Measurements from ENCODE around the gene PIEZO2. TPM values are rescaled to one million over a fixed set of nuclear protein-coding genes. Genes with fewer than 3 reads are reported as not detected.
"Not testable (repeated sequence)": the region's sequence is repeated elsewhere in the genome, so short reads cannot be mapped to it uniquely, and the experiment has no call there.

The PIEZO2 gene
- total RNA-seq, 1 donor from 2014 or later, result 134 TPM

DNA sequence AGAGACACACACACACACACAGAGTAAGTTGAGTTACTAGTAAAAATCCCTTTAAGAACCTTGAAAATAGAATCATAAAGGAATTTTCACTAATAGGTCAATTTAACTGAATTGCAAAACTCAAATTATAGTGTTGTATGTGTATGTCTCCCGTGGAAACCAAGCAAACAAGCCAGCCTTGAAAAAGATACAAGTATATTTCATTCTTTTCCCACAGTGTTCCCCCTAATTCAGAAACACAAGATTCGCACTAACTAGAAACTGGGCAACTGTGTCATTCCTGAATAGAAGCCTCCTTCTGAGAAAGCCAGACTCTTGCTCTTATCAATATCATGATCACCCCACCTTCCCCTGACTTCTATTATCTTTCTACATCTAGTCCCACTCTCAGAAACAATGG is 229.5 kb downstream of the PIEZO2 start:
- Mint-ChIP-seq H3K27me3 (ENCODE audit: unreplicated experiment) (no peaks in the 10 kb centered on the region), H3K36me3 (ENCODE audit: unreplicated experiment) (peaks cover 7% of the 10 kb centered on the region), H3K4me3 (ENCODE audit: unreplicated experiment) (no peak overlapping the region), H3K9me3 (ENCODE audit: unreplicated experiment) (no peaks in the 10 kb centered on the region), H3K4me1 (ENCODE audit: unreplicated experiment) (peaks cover 54% of the 10 kb centered on the region), H3K27ac (ENCODE audit: unreplicated experiment) (no peak overlapping the region)
- TF ChIP-seq, protein P1, sequence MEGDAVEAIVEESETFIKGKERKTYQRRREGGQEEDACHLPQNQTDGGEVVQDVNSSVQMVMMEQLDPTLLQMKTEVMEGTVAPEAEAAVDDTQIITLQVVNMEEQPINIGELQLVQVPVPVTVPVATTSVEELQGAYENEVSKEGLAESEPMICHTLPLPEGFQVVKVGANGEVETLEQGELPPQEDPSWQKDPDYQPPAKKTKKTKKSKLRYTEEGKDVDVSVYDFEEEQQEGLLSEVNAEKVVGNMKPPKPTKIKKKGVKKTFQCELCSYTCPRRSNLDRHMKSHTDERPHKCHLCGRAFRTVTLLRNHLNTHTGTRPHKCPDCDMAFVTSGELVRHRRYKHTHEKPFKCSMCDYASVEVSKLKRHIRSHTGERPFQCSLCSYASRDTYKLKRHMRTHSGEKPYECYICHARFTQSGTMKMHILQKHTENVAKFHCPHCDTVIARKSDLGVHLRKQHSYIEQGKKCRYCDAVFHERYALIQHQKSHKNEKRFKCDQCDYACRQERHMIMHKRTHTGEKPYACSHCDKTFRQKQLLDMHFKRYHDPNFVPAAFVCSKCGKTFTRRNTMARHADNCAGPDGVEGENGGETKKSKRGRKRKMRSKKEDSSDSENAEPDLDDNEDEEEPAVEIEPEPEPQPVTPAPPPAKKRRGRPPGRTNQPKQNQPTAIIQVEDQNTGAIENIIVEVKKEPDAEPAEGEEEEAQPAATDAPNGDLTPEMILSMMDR (IDR thresholded peaks at IDR 0.05), result no peak
- no peak for DNase-seq (ENCODE audit: extremely low spot score, unreplicated experiment)

DNA sequence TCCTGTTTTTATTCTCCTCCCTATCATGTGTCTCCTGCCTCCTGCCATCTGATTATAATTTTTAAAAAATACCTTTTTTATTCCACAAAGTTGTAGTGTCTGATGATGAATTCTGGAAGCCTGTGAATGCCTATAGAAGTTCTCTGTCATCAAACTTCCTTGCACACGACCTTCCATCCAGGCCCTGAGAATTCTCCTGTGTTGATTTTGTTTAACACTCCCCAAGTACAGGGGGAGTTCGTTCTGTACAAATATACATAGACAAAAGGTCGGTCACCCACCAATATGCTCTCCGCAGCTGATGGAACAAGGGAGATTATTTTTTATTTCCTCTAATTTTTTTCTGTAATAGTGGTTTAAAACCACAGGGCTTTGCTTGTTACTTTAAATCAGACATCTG is 232.5 kb downstream of the PIEZO2 start:
- DNase-seq (ENCODE audit: extremely low spot score, unreplicated experiment), result no peak
- H3K36me3 Mint-ChIP-seq (ENCODE audit: unreplicated experiment), result peaks cover 8% of the 10 kb centered on the region

DNA sequence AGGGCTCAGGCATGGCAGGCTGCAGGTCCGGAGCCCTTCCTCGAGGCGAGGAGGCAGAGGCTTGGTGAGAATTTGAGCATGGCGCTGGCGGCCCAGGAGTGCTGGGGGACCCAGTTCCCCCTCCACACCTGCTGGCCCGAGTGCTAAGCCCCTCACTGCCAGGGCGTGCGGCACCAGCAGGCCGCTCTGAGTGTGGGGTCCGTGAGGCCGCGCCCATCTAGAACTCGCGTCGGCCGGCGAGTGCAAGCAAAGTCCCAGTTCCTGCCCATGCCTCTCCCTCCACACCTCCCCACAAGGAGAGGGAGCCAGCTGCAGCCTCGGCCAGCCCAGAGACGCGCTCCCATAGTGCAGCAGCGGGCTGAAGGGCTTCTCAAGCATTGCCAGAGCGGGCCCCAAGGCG is 233.0 kb downstream of the PIEZO2 start:
- Mint-ChIP-seq H3K4me1 (ENCODE audit: unreplicated experiment) (peaks cover 49% of the 10 kb centered on the region), H3K9me3 (ENCODE audit: unreplicated experiment) (no peaks in the 10 kb centered on the region), H3K27ac (ENCODE audit: unreplicated experiment) (peak overlapping the region; percentile 87), H3K27me3 (ENCODE audit: unreplicated experiment) (no peaks in the 10 kb centered on the region), H3K4me3 (ENCODE audit: unreplicated experiment) (no peak overlapping the region), H3K36me3 (ENCODE audit: unreplicated experiment) (peaks cover 8% of the 10 kb centered on the region)
- TF ChIP-seq, protein P1 (IDR thresholded peaks at IDR 0.05), result no peak
- DNase-seq (ENCODE audit: extremely low spot score, unreplicated experiment), result no peak

More for the DNA sequence above, 232.5 kb downstream of the PIEZO2 start:
- Mint-ChIP-seq H3K4me3 (ENCODE audit: unreplicated experiment) (peak overlapping the region; percentile 29), H3K27ac (ENCODE audit: unreplicated experiment) (peak overlapping the region; percentile 87), H3K27me3 (ENCODE audit: unreplicated experiment) (no peaks in the 10 kb centered on the region), H3K4me1 (ENCODE audit: unreplicated experiment) (peaks cover 49% of the 10 kb centered on the region), H3K9me3 (ENCODE audit: unreplicated experiment) (no peaks in the 10 kb centered on the region)
- TF ChIP-seq, protein P1 (IDR thresholded peaks at IDR 0.05), result no peak

DNA sequence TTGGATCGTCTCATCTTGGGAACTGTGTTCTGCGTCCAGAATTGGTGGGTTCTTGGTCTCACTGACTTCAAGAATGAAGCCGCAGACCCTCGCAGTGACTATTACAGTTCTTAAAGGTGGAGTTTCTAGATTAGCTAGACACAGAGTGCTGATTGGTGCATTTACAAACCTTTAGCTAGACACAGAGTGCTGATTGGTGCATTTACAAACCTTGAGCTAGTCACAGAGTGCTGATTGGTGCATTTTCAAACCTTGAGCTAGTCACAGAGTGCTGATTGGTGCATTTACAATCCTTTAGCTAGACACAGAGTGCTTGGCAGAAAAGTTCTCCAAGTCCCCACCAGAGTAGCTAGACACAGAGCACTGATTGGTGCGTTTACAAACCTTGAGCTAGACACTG is 233.6 kb downstream of the PIEZO2 start:
- DNase-seq (ENCODE audit: extremely low spot score, unreplicated experiment); H3K27me3 Mint-ChIP-seq (ENCODE audit: unreplicated experiment); H3K4me3 Mint-ChIP-seq (ENCODE audit: unreplicated experiment); H3K27ac Mint-ChIP-seq (ENCODE audit: unreplicated experiment); H3K9me3 Mint-ChIP-seq (ENCODE audit: unreplicated experiment); H3K36me3 Mint-ChIP-seq (ENCODE audit: unreplicated experiment): not testable (repeated sequence)
- H3K4me1 Mint-ChIP-seq (ENCODE audit: unreplicated experiment), result peaks cover 49% of the 10 kb centered on the region

DNA sequence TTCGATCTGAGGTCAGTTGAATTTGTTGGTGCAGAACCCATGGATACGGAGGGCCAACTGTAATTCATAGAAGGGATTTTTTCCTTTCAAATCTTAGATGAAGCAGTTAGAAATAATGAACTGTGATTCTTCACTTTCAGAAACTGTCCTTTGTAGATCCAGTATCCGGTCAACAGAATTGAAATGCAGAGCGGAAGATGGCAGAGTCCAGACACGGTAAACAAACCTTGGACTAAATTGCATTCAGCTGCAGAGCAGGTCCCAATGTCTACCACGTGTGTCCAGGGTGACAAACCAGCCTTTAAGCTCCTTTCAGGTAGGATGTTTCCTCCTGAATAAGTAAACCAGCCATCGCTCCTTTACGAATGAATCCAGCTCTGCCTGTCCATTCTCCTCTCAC is 234.8 kb downstream of the PIEZO2 start:
- H3K27me3 Mint-ChIP-seq (ENCODE audit: unreplicated experiment); DNase-seq (ENCODE audit: extremely low spot score, unreplicated experiment); H3K9me3 Mint-ChIP-seq (ENCODE audit: unreplicated experiment); H3K36me3 Mint-ChIP-seq (ENCODE audit: unreplicated experiment); H3K4me3 Mint-ChIP-seq (ENCODE audit: unreplicated experiment): not testable (repeated sequence)
- Mint-ChIP-seq H3K4me1 (ENCODE audit: unreplicated experiment) (peaks cover 50% of the 10 kb centered on the region), H3K27ac (ENCODE audit: unreplicated experiment) (peak overlapping the region; percentile 60)

DNA sequence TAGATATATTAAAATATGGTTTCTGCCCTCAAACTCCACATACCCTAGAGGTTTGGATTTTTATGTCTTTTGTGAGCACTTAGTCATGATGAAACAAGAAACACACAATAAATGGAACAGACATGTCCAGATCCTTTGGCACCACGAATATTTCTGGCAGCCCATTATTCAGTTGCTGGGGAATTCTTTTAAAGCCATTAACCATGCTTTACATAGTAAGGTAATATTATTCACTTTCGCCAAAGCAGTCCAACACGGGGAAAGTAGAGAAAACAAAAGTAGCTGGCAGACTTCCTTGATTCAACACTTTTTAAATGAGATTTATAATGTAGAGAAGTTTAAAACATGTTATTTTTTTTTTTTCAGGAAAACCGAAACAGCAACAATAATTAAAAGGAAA is 235.4 kb downstream of the PIEZO2 start:
- Mint-ChIP-seq H3K27ac (ENCODE audit: unreplicated experiment) (peak overlapping the region; percentile 100), H3K36me3 (ENCODE audit: unreplicated experiment) (peaks cover 13% of the 10 kb centered on the region), H3K9me3 (ENCODE audit: unreplicated experiment) (no peaks in the 10 kb centered on the region), H3K27me3 (ENCODE audit: unreplicated experiment) (no peaks in the 10 kb centered on the region), H3K4me3 (ENCODE audit: unreplicated experiment) (peak overlapping the region; percentile 17), H3K4me1 (ENCODE audit: unreplicated experiment) (peaks cover 54% of the 10 kb centered on the region)
- TF ChIP-seq, protein P1 (IDR thresholded peaks at IDR 0.05), result no peak
- DNase-seq (ENCODE audit: extremely low spot score, unreplicated experiment), result no peak
